PFSK-1 (cell line): ENCODE results near the gene CPOX.

Experiments used
- FOXP2 ChIP-seq: optimal IDR thresholded peaks from 2 replicates; pipeline ENCODE3; 2011; ENCODE audit warnings: borderline replicate concordance, control low read depth, inconsistent platforms; ENCODE audit not compliant: insufficient read depth; ENCODE audit errors: extremely low read length, extremely low read depth
- POLR2AphosphoS5 ChIP-seq: IDR thresholded peaks from 2 replicates; pipeline ENCODE4 v1.6.1; 2012; ENCODE audit warnings: low read depth, mild to moderate bottlenecking, control low read depth, low read length, moderate library complexity
- SIN3A ChIP-seq: IDR thresholded peaks from 2 replicates; pipeline ENCODE4 v1.6.1; 2012; ENCODE audit warnings: mild to moderate bottlenecking, low read length, moderate library complexity, borderline replicate concordance; ENCODE audit not compliant: insufficient read depth
- TAF1 ChIP-seq: IDR thresholded peaks from 2 replicates; pipeline ENCODE4 v1.6.1; 2012; ENCODE audit warnings: low read length, control low read depth, borderline replicate concordance; ENCODE audit not compliant: insufficient read depth
- TF ChIP-seq, protein P1 (sequence below), 2 experiments: IDR thresholded peaks; 2 replicates each; pipeline versions ENCODE4 v1.6.1 to v1.8.0; 2011 to 2012; ENCODE audit warnings: low read depth in 2 of 2, low read length in 2 of 2, control low read depth in 1 of 2, inconsistent platforms in 1 of 2, mild to moderate bottlenecking in 1 of 2, moderate library complexity in 1 of 2; ENCODE audit not compliant: insufficient read depth in 1 of 2

The CPOX gene

GRCh38 chr3:98561727-98562521 is 31.5 kb downstream of the CPOX start:
- TF ChIP-seq TAF1 (no peak), POLR2AphosphoS5 (no peak), SIN3A (no peak), FOXP2 (no peak)
- TF ChIP-seq, protein P1, sequence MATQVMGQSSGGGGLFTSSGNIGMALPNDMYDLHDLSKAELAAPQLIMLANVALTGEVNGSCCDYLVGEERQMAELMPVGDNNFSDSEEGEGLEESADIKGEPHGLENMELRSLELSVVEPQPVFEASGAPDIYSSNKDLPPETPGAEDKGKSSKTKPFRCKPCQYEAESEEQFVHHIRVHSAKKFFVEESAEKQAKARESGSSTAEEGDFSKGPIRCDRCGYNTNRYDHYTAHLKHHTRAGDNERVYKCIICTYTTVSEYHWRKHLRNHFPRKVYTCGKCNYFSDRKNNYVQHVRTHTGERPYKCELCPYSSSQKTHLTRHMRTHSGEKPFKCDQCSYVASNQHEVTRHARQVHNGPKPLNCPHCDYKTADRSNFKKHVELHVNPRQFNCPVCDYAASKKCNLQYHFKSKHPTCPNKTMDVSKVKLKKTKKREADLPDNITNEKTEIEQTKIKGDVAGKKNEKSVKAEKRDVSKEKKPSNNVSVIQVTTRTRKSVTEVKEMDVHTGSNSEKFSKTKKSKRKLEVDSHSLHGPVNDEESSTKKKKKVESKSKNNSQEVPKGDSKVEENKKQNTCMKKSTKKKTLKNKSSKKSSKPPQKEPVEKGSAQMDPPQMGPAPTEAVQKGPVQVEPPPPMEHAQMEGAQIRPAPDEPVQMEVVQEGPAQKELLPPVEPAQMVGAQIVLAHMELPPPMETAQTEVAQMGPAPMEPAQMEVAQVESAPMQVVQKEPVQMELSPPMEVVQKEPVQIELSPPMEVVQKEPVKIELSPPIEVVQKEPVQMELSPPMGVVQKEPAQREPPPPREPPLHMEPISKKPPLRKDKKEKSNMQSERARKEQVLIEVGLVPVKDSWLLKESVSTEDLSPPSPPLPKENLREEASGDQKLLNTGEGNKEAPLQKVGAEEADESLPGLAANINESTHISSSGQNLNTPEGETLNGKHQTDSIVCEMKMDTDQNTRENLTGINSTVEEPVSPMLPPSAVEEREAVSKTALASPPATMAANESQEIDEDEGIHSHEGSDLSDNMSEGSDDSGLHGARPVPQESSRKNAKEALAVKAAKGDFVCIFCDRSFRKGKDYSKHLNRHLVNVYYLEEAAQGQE (IDR thresholded peaks at IDR 0.05; ENCODE audit: insufficient read depth in 1 of 2, low read depth in 2 of 2, low read length in 2 of 2) = no peak

- TF ChIP-seq SIN3A (no peak), POLR2AphosphoS5 (no peak), TAF1 (no peak), FOXP2 (no peak)
Observed at GRCh38 chr3:98560911-98561310, 32.5 kb downstream of the CPOX start.

GRCh38 chr3:98558100-98558827 is 35.1 kb downstream of the CPOX start:
- TF ChIP-seq, protein P1 (IDR thresholded peaks at IDR 0.05; ENCODE audit: insufficient read depth in 1 of 2, low read depth in 2 of 2, low read length in 2 of 2) = no peak
- TF ChIP-seq FOXP2 (no peak), TAF1 (no peak), POLR2AphosphoS5 (no peak), SIN3A (no peak)

- TF ChIP-seq, protein P1 (IDR thresholded peaks at IDR 0.05; ENCODE audit: insufficient read depth in 1 of 2, low read depth in 2 of 2, low read length in 2 of 2) = no peak
- no peak for TF ChIP-seq SIN3A
- no peak for TF ChIP-seq TAF1
- no peak for TF ChIP-seq FOXP2
- TF ChIP-seq POLR2AphosphoS5 = no peak
Observed at GRCh38 chr3:98557324-98558010, 35.9 kb downstream of the CPOX start.
